HG03139 (cell line): ENCODE data around the gene IFI27L1.

Experiments used
- ATAC-seq: cut with Tn5 transposase; IDR thresholded peaks from one replicate; pipeline ENCODE4 v1.9.1; 2021; ENCODE audit not compliant: unreplicated experiment

IFI27L1 gene

DNA sequence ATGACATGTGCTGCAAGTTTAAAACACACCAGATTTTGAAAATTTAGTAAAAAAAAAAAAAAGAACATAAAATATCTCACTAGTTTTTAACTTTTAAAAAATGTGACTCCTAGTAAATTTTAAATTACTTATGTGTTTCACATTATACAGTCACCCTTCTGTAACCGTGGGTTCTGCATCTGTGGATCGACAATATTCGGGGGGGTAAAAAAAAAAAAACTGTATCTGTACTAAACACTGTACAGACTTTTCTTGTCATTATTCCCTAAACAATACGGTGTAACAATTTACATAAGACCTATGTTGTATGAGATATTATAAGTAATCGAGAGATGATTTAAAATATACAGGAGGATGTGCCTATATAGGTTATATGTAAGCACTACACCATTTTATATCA is 3.3 kb upstream of the IFI27L1 start:
- ATAC-seq = no peak

- ATAC-seq = no peak
Measured at GRCh38 chr14:94079891-94080620, 1.1 kb upstream of the IFI27L1 start.

DNA sequence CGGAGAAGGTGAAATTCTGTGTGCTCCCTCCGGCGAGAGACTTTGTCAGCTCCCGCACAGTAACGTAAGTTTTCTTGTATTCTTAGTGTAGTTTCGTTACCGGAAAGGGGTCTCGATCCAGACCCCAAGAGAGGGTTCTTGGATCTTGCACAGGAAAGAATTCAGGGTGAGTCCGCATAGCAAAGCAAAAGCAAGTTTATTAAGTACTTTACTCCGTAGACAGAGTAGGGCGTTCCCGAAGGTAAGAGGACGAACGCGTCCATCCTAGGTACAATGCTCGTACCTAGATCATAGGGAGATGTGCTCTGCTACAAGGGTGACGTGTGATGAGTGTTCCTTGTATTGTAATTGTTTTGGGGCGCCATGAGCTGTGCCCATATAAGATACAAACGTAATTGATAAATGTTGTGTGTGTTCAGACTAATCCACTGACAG is 293 bp downstream of the IFI27L1 start:
- ATAC-seq = no peak

- ATAC-seq = no peak
Measured at GRCh38 chr14:94087891-94088290, 6.8 kb downstream of the IFI27L1 start.

DNA sequence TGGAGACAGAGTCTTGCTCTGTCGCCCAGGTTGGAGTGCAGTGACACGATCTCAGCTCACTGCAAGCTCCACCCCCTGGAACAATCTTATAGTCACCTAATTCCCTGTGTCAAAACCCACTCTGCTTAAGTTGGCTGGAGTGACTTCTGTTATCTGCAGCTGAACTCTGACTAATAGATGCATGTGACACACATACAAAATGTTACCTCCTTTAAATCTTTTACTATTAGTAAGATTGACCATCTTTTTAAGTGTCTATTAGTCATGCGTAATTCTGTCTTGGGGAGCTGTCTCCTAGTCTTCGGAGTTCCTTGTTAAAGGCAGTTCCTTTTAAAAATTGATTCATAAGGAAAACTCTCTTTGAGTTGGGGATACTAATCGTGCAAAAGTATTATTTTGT is 7.4 kb downstream of the IFI27L1 start:
- no peak for ATAC-seq

DNA sequence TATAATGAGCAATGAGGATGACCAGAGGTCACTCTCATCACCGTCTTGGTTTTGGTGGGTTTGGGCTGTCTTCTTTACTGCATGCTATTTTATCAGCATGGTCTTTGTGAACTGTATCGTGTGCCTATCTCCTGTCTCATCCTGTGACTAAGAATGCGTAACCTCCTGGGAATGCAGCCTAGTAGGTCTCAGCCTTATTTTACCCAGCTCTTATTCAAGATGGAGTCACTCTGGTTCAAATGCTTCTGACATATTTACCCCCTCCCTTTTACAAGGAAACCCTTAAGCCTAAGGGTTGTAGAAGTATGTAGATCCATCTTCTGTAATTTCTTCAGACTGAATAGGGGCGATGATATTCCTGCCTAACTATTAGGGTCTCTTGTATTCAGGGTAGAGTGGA is 8.4 kb downstream of the IFI27L1 start:
- ATAC-seq = no peak

DNA sequence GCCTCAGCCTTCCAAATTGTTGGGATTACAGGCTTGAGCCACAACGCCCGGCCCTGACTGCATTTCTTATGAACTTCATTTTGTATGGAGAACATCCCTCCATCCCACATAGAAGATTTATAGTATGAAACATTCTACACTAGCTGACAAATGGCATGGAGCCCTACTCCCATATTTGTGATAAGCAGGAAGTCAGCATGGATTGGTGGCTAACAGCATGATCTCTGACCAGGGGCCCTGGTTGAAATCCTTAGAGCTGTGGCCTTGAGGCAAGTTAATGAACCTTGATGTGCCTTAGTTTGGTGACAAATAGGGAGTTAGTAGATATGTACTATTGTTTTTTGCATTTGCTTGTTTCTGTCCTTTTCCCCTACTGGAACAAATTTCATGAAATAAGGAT is 12.3 kb downstream of the IFI27L1 start:
- ATAC-seq = no peak

- ATAC-seq = no peak
Measured at GRCh38 chr14:94097091-94097490, 16.0 kb downstream of the IFI27L1 start.

GRCh38 chr14:94098326-94098992 is 17.3 kb downstream of the IFI27L1 start:
- no peak for ATAC-seq

DNA sequence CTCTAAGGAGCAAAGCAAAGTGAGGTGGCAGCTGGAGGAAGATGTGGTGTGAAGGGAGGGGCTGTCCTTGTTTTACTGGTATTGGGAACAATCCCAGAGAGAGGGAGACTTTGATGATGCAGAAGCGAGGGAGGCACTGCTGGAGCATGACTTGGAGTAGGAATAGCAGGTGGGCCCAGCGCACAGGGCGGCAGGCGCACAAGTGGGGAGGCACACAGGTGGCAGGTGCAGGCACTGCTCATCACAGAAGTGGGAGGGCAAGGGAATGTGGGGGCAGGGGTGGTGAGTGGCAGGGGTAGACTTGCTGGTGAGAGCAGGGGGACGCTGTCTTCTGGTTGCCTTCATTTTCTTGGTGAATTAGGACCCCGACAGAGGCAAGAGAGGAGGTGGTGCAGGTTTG is 17.9 kb downstream of the IFI27L1 start:
- ATAC-seq = no peak

DNA sequence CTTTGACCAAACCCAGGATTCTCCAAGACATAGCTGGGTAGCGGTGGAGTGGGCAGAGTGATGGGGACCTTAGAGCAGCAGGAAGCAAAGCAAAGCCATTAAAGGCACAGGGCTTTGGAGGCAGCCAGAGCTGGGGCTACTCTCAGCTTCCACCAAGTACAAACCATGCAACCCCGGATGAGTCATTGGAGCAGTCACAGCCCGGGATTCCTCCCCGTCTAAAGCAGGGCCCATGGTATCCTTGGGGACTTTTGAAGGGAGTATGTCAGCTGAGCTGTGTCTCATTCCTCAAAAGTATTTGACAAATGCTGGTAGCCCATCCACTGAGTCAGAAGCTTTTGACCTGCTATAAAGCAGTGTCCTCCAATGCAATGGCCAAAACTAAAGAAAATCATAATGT is 19.7 kb downstream of the IFI27L1 start:
- no peak for ATAC-seq

DNA sequence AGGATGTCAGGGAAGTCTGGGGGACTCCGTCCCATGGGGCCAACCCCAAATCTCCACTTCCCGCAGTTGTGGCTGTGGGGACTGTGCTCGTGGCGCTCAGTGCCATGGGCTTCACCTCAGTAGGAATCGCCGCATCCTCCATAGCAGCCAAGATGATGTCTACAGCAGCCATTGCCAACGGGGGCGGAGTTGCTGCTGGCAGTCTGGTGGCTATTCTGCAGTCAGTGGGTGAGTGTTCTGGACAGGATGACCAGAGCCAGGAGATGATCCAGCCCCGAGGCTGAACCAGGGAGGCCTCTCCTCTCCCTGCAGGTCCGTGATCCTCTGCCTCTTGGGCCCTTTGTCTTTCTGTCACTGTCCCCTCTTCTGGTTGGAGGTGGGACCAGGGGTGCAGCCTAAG is 20.6 kb downstream of the IFI27L1 start:
- ATAC-seq = no peak

DNA sequence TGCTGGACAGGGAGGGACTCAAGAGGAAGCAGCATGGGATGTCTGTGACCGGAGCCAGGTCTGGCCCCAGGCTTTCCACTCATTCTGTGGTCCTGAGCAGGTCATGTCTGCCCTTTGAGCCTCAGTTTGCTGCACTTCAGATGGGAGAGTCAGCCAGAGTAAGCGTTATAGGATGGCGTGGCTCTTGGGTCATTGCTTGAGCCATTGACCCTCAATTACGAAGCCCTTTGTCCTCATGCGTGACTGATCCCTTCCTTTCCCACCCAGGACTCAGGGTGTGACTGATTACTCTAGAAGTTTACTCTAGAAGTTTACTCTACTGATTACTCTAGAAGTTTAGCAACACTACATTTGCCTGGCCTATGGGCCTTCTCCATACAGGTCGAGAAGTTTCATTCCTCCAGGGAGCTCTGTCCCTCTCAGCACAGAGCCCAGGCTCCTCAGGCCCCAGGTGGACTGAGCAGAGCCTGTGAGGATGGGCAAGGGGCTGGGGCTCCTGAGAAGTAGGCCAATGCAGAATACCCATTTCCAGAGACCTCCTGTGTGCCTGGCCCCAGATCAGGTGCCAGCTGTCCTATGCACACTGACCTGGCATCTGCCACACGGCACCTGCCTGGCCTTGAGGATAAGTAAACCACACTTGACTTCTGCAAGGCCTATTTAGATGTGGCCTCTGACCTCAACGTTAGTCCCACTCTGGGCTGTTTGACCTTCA is 21.8 kb downstream of the IFI27L1 start:
- ATAC-seq = no peak

GRCh38 chr14:94103554-94104150 is 22.5 kb downstream of the IFI27L1 start:
- ATAC-seq = no peak

DNA sequence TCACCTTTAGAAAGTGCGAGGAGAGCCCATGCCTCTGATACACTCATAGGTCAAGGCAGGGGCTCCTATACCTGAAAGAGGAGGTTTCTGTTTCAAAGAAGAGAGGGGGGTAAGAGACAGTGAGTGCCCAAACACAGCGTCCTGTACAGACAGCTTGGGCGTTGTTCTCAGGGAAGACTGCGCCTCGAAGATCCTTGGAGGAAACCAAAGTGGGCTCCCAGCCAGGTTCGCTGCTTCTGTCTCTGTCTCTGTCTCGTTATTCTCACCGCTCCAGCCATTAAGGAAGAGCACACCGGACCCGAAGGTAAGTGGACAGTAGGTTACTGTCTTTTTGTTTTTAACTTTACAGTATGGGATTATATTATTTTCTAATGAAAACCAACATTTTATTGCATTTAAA is 23.6 kb downstream of the IFI27L1 start:
- no peak for ATAC-seq

DNA sequence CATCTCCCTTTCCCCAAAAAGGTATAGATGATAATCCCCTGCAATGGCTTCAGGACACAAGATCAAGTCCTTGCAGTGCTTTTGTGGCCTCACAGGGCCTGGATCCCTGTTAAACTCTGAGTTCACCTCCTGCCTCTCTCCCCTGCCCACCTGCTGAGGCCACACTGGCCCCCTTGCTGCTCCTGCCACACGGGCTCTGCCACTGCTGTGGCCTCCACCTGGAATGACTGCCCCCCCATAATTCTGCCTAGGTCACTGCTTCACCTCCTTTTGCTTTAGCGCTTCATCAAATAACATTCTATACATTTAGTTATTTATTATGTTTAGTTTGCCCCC is 28.8 kb downstream of the IFI27L1 start:
- no peak for ATAC-seq

DNA sequence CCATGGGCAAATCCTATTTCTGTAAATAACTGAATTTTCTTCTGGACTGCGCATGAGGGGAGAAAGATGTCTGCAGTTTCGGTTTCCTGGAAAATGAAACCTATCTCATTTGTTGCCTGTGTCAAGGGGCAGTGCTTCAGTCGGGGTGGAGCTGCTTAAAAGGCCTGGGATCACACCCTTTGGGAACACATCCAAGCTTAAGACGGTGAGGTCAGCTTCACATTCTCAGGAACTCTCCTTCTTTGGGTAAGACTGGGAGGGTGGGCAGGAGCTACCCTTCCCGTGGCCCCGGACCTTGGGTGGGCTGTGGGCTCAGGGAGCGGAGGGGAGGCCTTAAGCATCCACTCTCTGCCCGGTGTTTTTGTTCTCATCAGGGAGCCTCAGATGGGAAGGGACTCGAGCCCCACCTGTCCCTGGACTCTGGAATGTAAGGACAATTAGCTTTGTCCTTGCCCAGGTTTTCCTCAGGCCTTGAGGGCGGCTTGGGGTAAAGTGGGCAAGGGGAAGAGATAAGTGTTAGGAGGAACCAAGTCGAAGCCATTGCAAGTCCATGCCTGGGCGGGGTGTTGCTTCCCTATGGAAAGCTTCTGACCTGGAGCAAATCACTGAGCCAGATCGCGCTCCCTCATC is 29.6 kb downstream of the IFI27L1 start, which contains the start of gene IFI27:
IFI27 (plus strand) TSS at position 185 of the 630 bp plus-strand sequence.
- ATAC-seq = no peak

DNA sequence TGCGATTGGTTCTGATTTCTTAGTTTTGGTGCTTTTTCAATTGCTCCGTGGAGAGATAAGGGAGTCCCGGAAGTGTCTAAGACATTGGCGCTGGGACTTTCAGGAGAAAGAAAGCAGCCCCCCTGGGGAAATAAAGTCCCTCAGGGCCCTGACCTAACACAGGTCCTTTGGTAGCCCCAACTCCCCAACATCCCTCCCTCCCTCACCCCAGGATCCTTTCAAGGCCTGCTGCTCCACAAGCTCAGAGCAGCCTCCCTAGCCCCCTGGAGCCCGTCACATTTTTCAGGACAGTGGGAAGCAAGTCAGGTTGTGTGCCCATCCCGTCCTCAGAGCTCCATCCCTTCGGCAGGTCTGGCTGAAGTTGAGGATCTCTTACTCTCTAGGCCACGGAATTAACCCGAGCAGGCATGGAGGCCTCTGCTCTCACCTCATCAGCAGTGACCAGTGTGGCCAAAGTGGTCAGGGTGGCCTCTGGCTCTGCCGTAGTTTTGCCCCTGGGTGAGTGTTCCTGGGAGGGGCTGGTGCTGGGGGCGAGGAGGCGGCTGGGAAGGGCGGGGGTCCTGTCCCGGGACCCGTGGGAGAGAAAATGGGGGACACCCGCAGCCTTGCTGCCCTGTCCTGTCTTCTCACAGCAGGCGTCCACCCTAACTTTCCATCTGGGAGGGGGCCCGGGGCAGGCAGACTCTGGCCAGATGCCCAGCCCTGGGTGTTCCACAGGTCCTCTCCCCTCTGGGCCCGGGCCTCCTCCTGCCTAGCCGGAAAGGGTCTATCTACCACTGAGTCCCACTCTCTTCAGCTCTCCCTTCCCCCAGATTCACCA is 30.4 kb downstream of the IFI27L1 start:
- ATAC-seq = no peak

DNA sequence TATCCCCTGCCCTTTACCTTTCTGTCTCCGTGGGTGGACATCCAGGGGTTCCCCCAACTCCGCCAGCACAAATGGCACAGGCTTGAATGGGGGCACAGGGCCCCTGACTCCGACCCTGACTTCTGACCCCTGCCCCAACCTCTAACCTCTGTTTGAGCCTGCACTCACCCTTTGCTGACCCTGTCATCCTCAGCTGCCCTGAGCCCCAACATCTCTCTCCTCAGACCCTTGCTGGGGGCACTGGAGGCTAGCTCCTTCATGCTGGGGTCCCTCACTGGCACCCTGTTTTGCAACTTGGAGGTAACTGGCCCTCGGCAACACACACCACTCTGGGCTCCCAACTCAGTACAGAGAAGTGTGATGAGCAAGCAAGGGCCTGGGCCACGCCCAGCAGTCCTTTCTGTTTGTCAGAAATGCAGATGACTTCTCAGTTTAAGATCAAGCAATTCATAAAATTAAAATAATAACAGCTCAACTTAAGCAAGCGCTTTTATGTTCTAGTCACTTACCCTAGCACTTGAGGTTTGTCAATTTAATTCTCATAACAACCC is 31.5 kb downstream of the IFI27L1 start:
- no peak for ATAC-seq

DNA sequence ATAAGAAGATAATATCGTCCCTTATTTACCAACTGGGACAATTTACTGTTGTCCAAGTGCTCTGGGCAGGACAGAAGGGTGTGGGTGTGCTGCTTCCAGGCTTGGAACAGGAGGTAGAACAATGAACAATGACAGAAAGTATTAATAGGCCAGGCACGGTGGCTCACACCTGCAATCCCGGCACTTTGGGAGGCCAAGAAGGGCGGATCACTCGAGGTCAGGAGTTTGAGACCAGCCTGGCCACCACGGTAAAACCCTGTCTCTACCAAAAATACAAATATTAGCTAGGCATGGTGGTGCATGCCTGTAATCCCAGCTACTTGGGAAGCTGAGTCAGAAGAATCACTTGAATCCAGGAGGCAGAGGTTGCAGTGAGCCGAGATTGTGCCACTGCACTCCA is 32.0 kb downstream of the IFI27L1 start:
- ATAC-seq = no peak
